DOHH2 (cell line): ENCODE data around the gene SESTD1.
"Not testable (repeated sequence)": the region's sequence is repeated elsewhere in the genome, so short reads cannot be mapped to it uniquely, and the experiment has no call there.

Experiments
- H3F3A ChIP-seq: fragments of 200-600 bp; sonication (generic), shearing (Covaris generic); 2 replicates; pipeline ENCODE4 v1.6.0; 2016; ENCODE audit warnings: antibody characterized with exemption, mild to moderate bottlenecking; ENCODE audit not compliant: control insufficient read depth, insufficient read depth
- H3K27ac ChIP-seq: fragments of 200-600 bp; sonication (generic); 2 replicates; pipeline ENCODE4 v1.5.1; 2014; ENCODE audit warnings: low read depth, mild to moderate bottlenecking, low read length, moderate library complexity
- H3K27me3 ChIP-seq: fragments of 200-600 bp; sonication (generic); 2 replicates; pipeline ENCODE4 v1.6.1; 2014; ENCODE audit warnings: mild to moderate bottlenecking, low read length, mixed read lengths; ENCODE audit not compliant: control insufficient read depth
- H3K36me3 ChIP-seq: fragments of 200-600 bp; sonication (generic); 2 replicates; pipeline ENCODE4 v1.6.1; 2014; ENCODE audit warnings: mild to moderate bottlenecking, low read length, moderate library complexity, mixed read lengths; ENCODE audit not compliant: control insufficient read depth
- H3K4me1 ChIP-seq: fragments of 200-600 bp; sonication (generic); 2 replicates; pipeline ENCODE4 v1.6.1; 2014; ENCODE audit warnings: mild to moderate bottlenecking, low read length, mixed read lengths; ENCODE audit not compliant: control insufficient read depth
- H3K4me2 ChIP-seq: fragments of 200-600 bp; sonication (generic); 2 replicates; pipeline ENCODE4 v1.6.0; 2014; ENCODE audit warnings: mild to moderate bottlenecking, low read length, moderate library complexity
- H3K4me3 ChIP-seq: fragments of 200-600 bp; sonication (generic); 2 replicates; pipeline ENCODE4 v1.5.1; 2014; ENCODE audit warnings: mild to moderate bottlenecking, low read length, mixed read lengths
- H3K79me2 ChIP-seq: fragments of 200-600 bp; sonication (generic); 2 replicates; pipeline ENCODE4 v1.6.1; 2014; ENCODE audit warnings: mild to moderate bottlenecking, low read length, mixed read lengths; ENCODE audit not compliant: control insufficient read depth
- H3K9me2 ChIP-seq: fragments of 200-600 bp; sonication (generic); replicated peaks from 2 replicates; pipeline ENCODE4 v1.6.1; 2014; ENCODE audit warnings: mild to moderate bottlenecking, low read length, mixed read lengths; ENCODE audit not compliant: control insufficient read depth
- H3K9me3 ChIP-seq: fragments of 200-600 bp; sonication (generic); 2 replicates; pipeline ENCODE4 v1.6.1; 2014; ENCODE audit warnings: antibody characterized with exemption, low read length, mixed read lengths; ENCODE audit not compliant: control insufficient read depth, insufficient read depth
- H4K20me1 ChIP-seq: fragments of 200-600 bp; sonication (generic); 2 replicates; pipeline ENCODE4 v1.6.0; 2014; ENCODE audit warnings: low read depth, mild to moderate bottlenecking, antibody characterized with exemption, low read length, moderate library complexity; ENCODE audit not compliant: control insufficient read depth, insufficient read depth
- EZH2phosphoT487 ChIP-seq: fragments of 200-600 bp; sonication (generic); IDR thresholded peaks from 2 replicates; pipeline ENCODE4 v1.6.1; 2017; ENCODE audit warnings: borderline replicate concordance, mild to moderate bottlenecking, antibody characterized with exemption, low read length, moderate library complexity, mixed read lengths
- TF ChIP-seq, protein P1 (sequence below): fragments of 200-600 bp; sonication (generic); IDR thresholded peaks from one replicate; pipeline ENCODE4 v1.5.1; 2014; ENCODE audit warnings: antibody characterized with exemption, mild to moderate bottlenecking, low read depth, low read length; ENCODE audit not compliant: poor library complexity, severe bottlenecking

Gene SESTD1

DNA sequence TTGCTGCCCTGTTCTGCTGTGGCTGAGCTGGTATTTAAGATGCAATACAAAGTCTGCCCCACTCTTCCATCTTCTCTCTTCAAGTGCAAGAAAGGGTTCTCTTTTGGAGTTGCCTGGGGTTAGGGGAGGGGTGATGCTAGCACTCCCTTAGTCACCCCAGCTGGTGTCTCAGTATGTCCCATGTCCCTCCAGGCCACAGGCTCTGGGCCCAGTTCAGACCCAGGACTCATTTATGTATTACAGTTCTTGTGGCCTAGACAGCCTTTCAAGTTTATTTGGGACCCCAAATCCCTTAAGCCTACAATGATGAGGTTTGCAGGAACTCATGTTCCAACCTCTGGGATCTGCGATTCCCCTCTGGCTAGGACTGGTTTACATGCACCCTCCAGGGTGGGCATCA, 167.5 kb downstream of the SESTD1 start:
- H3K4me1 ChIP-seq = peaks cover 67% of the 10 kb centered on the region
- no peaks in the 10 kb centered on the region for H3F3A ChIP-seq
- no peak for TF ChIP-seq EZH2phosphoT487
- TF ChIP-seq, protein P1, sequence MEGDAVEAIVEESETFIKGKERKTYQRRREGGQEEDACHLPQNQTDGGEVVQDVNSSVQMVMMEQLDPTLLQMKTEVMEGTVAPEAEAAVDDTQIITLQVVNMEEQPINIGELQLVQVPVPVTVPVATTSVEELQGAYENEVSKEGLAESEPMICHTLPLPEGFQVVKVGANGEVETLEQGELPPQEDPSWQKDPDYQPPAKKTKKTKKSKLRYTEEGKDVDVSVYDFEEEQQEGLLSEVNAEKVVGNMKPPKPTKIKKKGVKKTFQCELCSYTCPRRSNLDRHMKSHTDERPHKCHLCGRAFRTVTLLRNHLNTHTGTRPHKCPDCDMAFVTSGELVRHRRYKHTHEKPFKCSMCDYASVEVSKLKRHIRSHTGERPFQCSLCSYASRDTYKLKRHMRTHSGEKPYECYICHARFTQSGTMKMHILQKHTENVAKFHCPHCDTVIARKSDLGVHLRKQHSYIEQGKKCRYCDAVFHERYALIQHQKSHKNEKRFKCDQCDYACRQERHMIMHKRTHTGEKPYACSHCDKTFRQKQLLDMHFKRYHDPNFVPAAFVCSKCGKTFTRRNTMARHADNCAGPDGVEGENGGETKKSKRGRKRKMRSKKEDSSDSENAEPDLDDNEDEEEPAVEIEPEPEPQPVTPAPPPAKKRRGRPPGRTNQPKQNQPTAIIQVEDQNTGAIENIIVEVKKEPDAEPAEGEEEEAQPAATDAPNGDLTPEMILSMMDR = no peak
- H3K4me2 ChIP-seq = peak overlapping the region; percentile 70
- peak overlapping the region; percentile 73; the same call in 1 of the 2 replicates for H3K27ac ChIP-seq
- no peaks in the 10 kb centered on the region for H3K9me2 ChIP-seq
- H3K79me2 ChIP-seq = no peaks in the 10 kb centered on the region
- H3K36me3 ChIP-seq = no peaks in the 10 kb centered on the region
- no peak overlapping the region for H3K4me3 ChIP-seq
- H4K20me1 ChIP-seq = no peaks in the 10 kb centered on the region
- no peaks in the 10 kb centered on the region for H3K27me3 ChIP-seq
- H3K9me3 ChIP-seq = no peaks in the 10 kb centered on the region

DNA sequence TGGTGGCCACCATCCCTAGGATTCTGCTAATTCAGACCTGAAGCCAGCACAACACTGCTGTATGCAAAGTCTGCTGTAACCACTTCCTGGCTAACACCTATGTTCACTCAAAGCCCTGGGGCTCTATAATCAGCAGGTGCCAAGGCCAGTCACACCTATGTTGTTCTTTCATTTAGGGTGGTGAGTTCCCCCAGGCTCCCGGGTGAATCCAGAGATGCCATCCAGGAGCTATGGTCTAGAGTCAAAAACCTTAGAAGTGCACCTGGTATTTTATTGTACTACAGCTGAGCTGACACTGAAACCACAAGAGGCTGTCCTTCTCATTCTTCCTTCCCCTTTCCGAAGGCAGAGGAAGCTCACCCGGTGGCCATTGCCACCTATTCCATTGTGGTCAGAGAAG, 168.5 kb downstream of the SESTD1 start:
- Histone ChIP-seq H3K4me3 (peak overlapping the region; percentile 52), H3K36me3 (no peaks in the 10 kb centered on the region), H4K20me1 (no peaks in the 10 kb centered on the region), H3F3A (no peaks in the 10 kb centered on the region), H3K9me2 (no peaks in the 10 kb centered on the region), H3K4me1 (peaks cover 67% of the 10 kb centered on the region), H3K4me2 (peak overlapping the region; percentile 70), H3K79me2 (no peaks in the 10 kb centered on the region), H3K9me3 (no peaks in the 10 kb centered on the region), H3K27me3 (no peaks in the 10 kb centered on the region), H3K27ac (peak overlapping the region; percentile 73)
- no peak for TF ChIP-seq EZH2phosphoT487
- TF ChIP-seq, protein P1 = no peak

DNA sequence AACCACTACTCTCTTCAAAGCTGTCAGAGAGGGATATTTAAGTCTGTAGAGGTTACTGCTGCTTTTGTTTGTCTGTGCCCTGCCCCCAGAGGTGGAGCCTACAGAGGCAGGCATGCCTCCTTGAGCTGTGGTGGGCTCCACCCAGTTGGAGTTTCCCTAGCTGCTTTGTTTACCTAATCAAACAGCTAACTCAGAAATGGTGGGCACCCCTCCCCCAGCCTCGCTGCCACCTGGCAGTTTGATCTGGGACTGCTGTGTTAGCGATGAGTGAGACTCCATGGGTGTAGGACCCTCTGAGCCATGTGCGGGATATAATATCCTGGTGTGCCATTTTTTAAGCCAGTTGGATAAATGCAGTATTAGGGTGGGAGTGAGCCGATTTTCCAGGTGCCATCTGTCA, 171.7 kb downstream of the SESTD1 start:
- H3K4me3 ChIP-seq, H4K20me1 ChIP-seq, H3K27me3 ChIP-seq, H3K9me3 ChIP-seq, H3F3A ChIP-seq, H3K36me3 ChIP-seq, H3K9me2 ChIP-seq, H3K79me2 ChIP-seq, H3K27ac ChIP-seq: not testable (repeated sequence)
- H3K4me2 ChIP-seq = peak overlapping the region; percentile 46
- peaks cover 55% of the 10 kb centered on the region for H3K4me1 ChIP-seq

DNA sequence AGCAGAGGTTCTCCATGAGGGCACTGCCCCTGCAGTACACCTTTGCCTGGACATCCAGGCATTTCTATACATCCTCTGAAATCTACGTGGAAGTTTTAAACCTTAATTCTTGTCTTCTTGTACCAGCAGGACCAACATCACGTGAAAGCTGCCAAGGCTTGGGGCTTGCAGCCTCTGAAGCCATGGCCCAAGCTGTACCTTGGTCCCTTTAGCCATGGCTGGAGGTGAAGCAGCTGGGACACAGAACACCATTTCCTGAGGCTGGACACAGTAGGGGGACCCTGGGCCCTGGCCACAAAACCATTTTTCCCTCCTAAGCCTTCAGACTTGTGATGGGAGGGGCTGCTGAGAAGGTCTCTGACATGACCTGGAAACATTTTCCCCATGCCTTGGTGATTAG, 181.9 kb downstream of the SESTD1 start:
- Histone ChIP-seq H3F3A (no peaks in the 10 kb centered on the region), H3K4me3 (no peak overlapping the region)
- no peak for TF ChIP-seq EZH2phosphoT487
- TF ChIP-seq, protein P1 = no peak

More for the DNA sequence above, 181.9 kb downstream of the SESTD1 start:
- Histone ChIP-seq H3K4me2 (no peak overlapping the region), H4K20me1 (no peaks in the 10 kb centered on the region), H3K27me3 (no peaks in the 10 kb centered on the region), H3K79me2 (no peaks in the 10 kb centered on the region), H3K9me2 (no peaks in the 10 kb centered on the region), H3K27ac (no peak overlapping the region), H3K4me1 (peaks cover 9% of the 10 kb centered on the region), H3K9me3 (peaks cover under 1% of the 10 kb centered on the region; the same call in 1 of the 2 replicates), H3K36me3 (no peaks in the 10 kb centered on the region)
